B cell (primary cell): ENCODE data around the gene SLC1A4.

Experiments
- CTCF ChIP-seq: fragments of 200-600 bp; IDR thresholded peaks from one replicate; pipeline ENCODE4 v1.8.0; 2022; ENCODE audit warnings: antibody characterized with exemption, mild to moderate bottlenecking
- EZH2 ChIP-seq: IDR thresholded peaks from 2 replicates; pipeline ENCODE4 v1.6.1; 2012; ENCODE audit warnings: borderline replicate concordance, low read depth, mild to moderate bottlenecking, moderate library complexity, low read length; ENCODE audit not compliant: insufficient read depth, poor library complexity, severe bottlenecking

GRCh38 chr2:65027616-65028244, 38.5 kb downstream of the SLC1A4 start:
- TF ChIP-seq CTCF (no peak), EZH2 (no peak)
